GM23248 (cell line): ENCODE measurements around the gene UBAP2.

ENCODE experiments used
- EZH2 ChIP-seq: fragments of 200-600 bp; sonication (generic); IDR thresholded peaks from 2 replicates; pipeline ENCODE4 v1.6.1; 2018; ENCODE audit warnings: antibody characterized with exemption, mild to moderate bottlenecking; ENCODE audit not compliant: insufficient read depth, poor library complexity, severe bottlenecking
- EZH2phosphoT487 ChIP-seq: fragments of 200-600 bp; sonication (generic); IDR thresholded peaks from 2 replicates; pipeline ENCODE4 v1.6.1; 2018; ENCODE audit warnings: antibody characterized with exemption, moderate library complexity, mild to moderate bottlenecking, low read depth; ENCODE audit not compliant: insufficient read depth

DNA sequence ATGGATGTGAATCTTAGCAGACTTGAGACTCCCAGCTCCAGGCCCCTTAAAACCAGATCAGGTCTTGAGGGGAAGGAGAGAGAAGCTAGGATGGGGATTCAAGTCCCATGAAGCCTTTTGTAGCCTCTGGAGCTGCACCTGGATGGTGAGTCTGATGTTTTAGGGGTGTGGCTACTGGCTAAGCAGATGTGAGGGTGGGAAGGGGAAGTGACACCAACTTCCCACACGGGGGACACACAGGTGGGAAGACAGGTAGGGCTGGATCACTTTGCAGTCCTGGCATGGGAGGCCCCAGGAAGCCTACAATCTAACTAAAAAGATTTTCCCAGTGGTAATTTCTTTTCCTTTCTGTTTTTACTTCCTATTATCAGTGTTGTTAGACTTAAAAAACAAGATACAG is 38.7 kb upstream of the UBAP2 start:
- TF ChIP-seq EZH2 (no peak), EZH2phosphoT487 (no peak)
